Measurements from ENCODE around the gene CDIPT. TPM values are rescaled to one million over a fixed set of nuclear protein-coding genes. Genes with fewer than 3 reads are reported as not detected.

Gene CDIPT
- total and polyA plus RNA-seq, 2 of the 13 experiments (the other 11 are each of a cell fraction or from before 2014, with no cell fraction given): 54.9 to 97.5 TPM

- TF ChIP-seq PHF5A (CRISPR knock-in tag; IDR thresholded peaks at IDR 0.05; ENCODE audit: low read depth, unreplicated experiment) (no peak), ZBTB20 (CRISPR knock-in tag; IDR thresholded peaks at IDR 0.05; ENCODE audit: borderline replicate concordance, low read depth) (peak; percentile 28; the same call in 1 of the 2 replicates), NR2F1 (CRISPR knock-in tag; IDR thresholded peaks at IDR 0.05) (peak in 1 of 2 experiments; percentile 34; a peak in 1 of 4 replicates), ZZZ3 (CRISPR knock-in tag; IDR thresholded peaks at IDR 0.05; ENCODE audit: borderline replicate concordance) (no peak), CSRNP2 (CRISPR knock-in tag; conservative IDR thresholded peaks at IDR 0.05; ENCODE audit: low read depth) (no peak), MIER3 (CRISPR knock-in tag; IDR thresholded peaks at IDR 0.05; ENCODE audit: borderline replicate concordance) (no peak), ZNF546 (CRISPR knock-in tag; conservative IDR thresholded peaks at IDR 0.05) (no peak), SMARCE1 (IDR thresholded peaks at IDR 0.05; ENCODE audit: borderline replicate concordance) (no peak), NR3C1 (CRISPR knock-in tag; IDR thresholded peaks at IDR 0.05) (no peak), ZBTB7A (CRISPR knock-in tag; IDR thresholded peaks at IDR 0.05) (no peak; the same call in 1 of the 2 replicates), POLR2AphosphoS2 (IDR thresholded peaks at IDR 0.05; ENCODE audit: low read depth, low read length) (no peak), MAFF (IDR thresholded peaks at IDR 0.05; ENCODE audit: low read depth, low read length) (no peak), RFX5 (IDR thresholded peaks at IDR 0.05; ENCODE audit: low read depth, low read length) (no peak; the same call in 1 of the 2 replicates), ADNP (CRISPR knock-in tag; IDR thresholded peaks at IDR 0.05) (no peak), MED1 (CRISPR knock-in tag; IDR thresholded peaks at IDR 0.05) (peak; percentile 78), ZNF17 (CRISPR knock-in tag; IDR thresholded peaks at IDR 0.05) (no peak), NR2F2 (IDR thresholded peaks at IDR 0.05; ENCODE audit: borderline replicate concordance, low read depth) (peak; percentile 51; the same call in 1 of the 2 replicates), IKZF1 (IDR thresholded peaks at IDR 0.05) (no peak), TBL1XR1 (IDR thresholded peaks at IDR 0.05; ENCODE audit: borderline replicate concordance, low read length, partially characterized antibody) (no peak)
- TF ChIP-seq, protein P1, sequence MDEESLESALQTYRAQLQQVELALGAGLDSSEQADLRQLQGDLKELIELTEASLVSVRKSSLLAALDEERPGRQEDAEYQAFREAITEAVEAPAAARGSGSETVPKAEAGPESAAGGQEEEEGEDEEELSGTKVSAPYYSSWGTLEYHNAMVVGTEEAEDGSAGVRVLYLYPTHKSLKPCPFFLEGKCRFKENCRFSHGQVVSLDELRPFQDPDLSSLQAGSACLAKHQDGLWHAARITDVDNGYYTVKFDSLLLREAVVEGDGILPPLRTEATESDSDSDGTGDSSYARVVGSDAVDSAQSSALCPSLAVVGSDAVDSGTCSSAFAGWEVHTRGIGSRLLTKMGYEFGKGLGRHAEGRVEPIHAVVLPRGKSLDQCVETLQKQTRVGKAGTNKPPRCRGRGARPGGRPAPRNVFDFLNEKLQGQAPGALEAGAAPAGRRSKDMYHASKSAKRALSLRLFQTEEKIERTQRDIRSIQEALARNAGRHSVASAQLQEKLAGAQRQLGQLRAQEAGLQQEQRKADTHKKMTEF (CRISPR knock-in tag; IDR thresholded peaks at IDR 0.05): peak; percentile 92
- TF ChIP-seq, protein P2, sequence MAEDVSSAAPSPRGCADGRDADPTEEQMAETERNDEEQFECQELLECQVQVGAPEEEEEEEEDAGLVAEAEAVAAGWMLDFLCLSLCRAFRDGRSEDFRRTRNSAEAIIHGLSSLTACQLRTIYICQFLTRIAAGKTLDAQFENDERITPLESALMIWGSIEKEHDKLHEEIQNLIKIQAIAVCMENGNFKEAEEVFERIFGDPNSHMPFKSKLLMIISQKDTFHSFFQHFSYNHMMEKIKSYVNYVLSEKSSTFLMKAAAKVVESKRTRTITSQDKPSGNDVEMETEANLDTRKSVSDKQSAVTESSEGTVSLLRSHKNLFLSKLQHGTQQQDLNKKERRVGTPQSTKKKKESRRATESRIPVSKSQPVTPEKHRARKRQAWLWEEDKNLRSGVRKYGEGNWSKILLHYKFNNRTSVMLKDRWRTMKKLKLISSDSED (CRISPR knock-in tag; IDR thresholded peaks at IDR 0.05): 0 out of 2 replicates have a peak, but pooled peaks have one; percentile 64
- TF ChIP-seq, protein P3, sequence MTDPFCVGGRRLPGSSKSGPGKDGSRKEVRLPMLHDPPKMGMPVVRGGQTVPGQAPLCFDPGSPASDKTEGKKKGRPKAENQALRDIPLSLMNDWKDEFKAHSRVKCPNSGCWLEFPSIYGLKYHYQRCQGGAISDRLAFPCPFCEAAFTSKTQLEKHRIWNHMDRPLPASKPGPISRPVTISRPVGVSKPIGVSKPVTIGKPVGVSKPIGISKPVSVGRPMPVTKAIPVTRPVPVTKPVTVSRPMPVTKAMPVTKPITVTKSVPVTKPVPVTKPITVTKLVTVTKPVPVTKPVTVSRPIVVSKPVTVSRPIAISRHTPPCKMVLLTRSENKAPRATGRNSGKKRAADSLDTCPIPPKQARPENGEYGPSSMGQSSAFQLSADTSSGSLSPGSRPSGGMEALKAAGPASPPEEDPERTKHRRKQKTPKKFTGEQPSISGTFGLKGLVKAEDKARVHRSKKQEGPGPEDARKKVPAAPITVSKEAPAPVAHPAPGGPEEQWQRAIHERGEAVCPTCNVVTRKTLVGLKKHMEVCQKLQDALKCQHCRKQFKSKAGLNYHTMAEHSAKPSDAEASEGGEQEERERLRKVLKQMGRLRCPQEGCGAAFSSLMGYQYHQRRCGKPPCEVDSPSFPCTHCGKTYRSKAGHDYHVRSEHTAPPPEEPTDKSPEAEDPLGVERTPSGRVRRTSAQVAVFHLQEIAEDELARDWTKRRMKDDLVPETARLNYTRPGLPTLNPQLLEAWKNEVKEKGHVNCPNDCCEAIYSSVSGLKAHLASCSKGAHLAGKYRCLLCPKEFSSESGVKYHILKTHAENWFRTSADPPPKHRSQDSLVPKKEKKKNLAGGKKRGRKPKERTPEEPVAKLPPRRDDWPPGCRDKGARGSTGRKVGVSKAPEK (CRISPR knock-in tag; IDR thresholded peaks at IDR 0.05; ENCODE audit: borderline replicate concordance): no peak
Measured at GRCh38 chr16:29899516-29900101, 36.6 kb upstream of the CDIPT start, which contains the start of gene SEZ6L2 (continued).
